Left lung (tissue), 10 donors: ENCODE data around the gene MACROD2. TPM values are rescaled to one million over a fixed set of nuclear protein-coding genes. Genes with fewer than 3 reads are reported as not detected.
"Not testable (repeated sequence)": the region's sequence is repeated elsewhere in the genome, so short reads cannot be mapped to it uniquely, and the experiment has no call there.

Experiments used
- ATAC-seq: fragments of 200-7000 bp; cut with Tn5 transposase; one replicate; pipeline ENCODE4 v1.9.1; 2020; ENCODE audit warnings: moderate library complexity
- DNase-seq, 4 donors: peaks; one replicate each; pipeline ENCODE4 v3.0.0-alpha.2; 2013 to 2020
- H3K27ac ChIP-seq, 2 donors: fragments of 200-600 bp; sonication (generic) in 1 of 2; one replicate each; pipeline versions ENCODE4 v1.5.0 to v1.8.0; 2020 to 2021
- H3K27me3 ChIP-seq, 2 donors: fragments of 200-600 bp; sonication (generic) in 1 of 2; one replicate each; pipeline versions ENCODE4 v1.5.0 to v1.8.0; 2020 to 2021
- H3K36me3 ChIP-seq, 2 donors: fragments of 200-600 bp; sonication (generic) in 1 of 2; one replicate each; pipeline versions ENCODE4 v1.5.0 to v1.8.0; 2020 to 2021
- H3K4me1 ChIP-seq, 2 donors: fragments of 200-600 bp; one replicate each; pipeline ENCODE4 v1.8.0; 2021
- H3K4me3 ChIP-seq, 2 donors: fragments of 200-600 bp; sonication (generic) in 1 of 2; one replicate each; pipeline versions ENCODE4 v1.5.0 to v1.8.0; 2020 to 2021; ENCODE audit warnings: mild to moderate bottlenecking in 1 of 2
- H3K9me3 ChIP-seq, 2 donors: fragments of 200-600 bp; sonication (generic) in 1 of 2; one replicate each; pipeline versions ENCODE4 v1.5.0 to v1.8.0; 2020 to 2021
- CTCF ChIP-seq, 2 donors: fragments of 200-600 bp; sonication (generic) in 1 of 2; IDR thresholded peaks; one replicate each; pipeline versions ENCODE4 v1.5.0 to v1.8.0; 2021; ENCODE audit warnings: antibody characterized with exemption in 2 of 2
- intact Hi-C, 2 donors: fragments of 100-400 bp; cut with DNase I; formaldehyde crosslinking; loops; one replicate each; pipeline versions ENCODE4 v1.11.2 to v1.14.2; 2022
- polyA plus RNA-seq, 6 donors: library from polyadenylated mRNA; unstranded; fragments of 120-200 nt; gene quantifications; one replicate each; pipeline ENCODE4 v1.2.1, GENCODE V29; 2013; ENCODE audit not compliant: insufficient read length in 6 of 6
- total RNA-seq, 2 donors: library from RNA; stranded (reverse); fragmentation: NEBNext Ultra II Directional; extraction: Animal tissue kit (Norgen Biotek cat#: 25700); gene quantifications; one replicate each; pipeline ENCODE4 v1.2.1, GENCODE V29; 2021
- donor health status: DM: no; HTN: yes; CAD: no.
- donor health status: DM: no; HTN: no; CAD: no.

The MACROD2 gene
- total and polyA plus RNA-seq, 8 donors: 6.1 to 23.6 (median 8.9) TPM

GRCh38 chr20:14979453-14979986 lies 984.2 kb downstream of the MACROD2 start:
- no peak for DNase-seq
- H3K4me1 ChIP-seq: no peaks in the 10 kb centered on the region
- intact Hi-C loops: no loop called here
- no peak for TF ChIP-seq CTCF (IDR thresholded peaks at IDR 0.05)
- H3K9me3 ChIP-seq: peaks cover 0 to 33% of the 10 kb centered on the region in 2 donors
- H3K36me3 ChIP-seq: no peaks in the 10 kb centered on the region
- H3K27me3 ChIP-seq: no peaks in the 10 kb centered on the region
- no peak for ATAC-seq
- no peak overlapping the region for H3K27ac ChIP-seq
- H3K4me3 ChIP-seq: no peak overlapping the region

GRCh38 chr20:14981486-14981885 lies 986.2 kb downstream of the MACROD2 start:
- peaks cover 0 to 30% of the 10 kb centered on the region in 2 donors for H3K9me3 ChIP-seq
- not testable (repeated sequence) for ATAC-seq, H3K27ac ChIP-seq

GRCh38 chr20:14982324-14982723 lies 987.0 kb downstream of the MACROD2 start:
- H3K27ac ChIP-seq, H3K27me3 ChIP-seq, H3K4me3 ChIP-seq, ATAC-seq, H3K36me3 ChIP-seq, DNase-seq, H3K4me1 ChIP-seq, intact Hi-C loops: not testable (repeated sequence)
- peaks cover 0 to 30% of the 10 kb centered on the region in 2 donors for H3K9me3 ChIP-seq

More at GRCh38 chr20:14981486-14981885, 986.2 kb downstream of the MACROD2 start:
- intact Hi-C loops, H3K27me3 ChIP-seq, H3K36me3 ChIP-seq, H3K4me3 ChIP-seq, DNase-seq, H3K4me1 ChIP-seq: not testable (repeated sequence)

GRCh38 chr20:14984305-14984704 lies 989.0 kb downstream of the MACROD2 start:
- Histone ChIP-seq H3K36me3 (no peaks in the 10 kb centered on the region), H3K27ac (peak overlapping the region; percentile 56 to 64), H3K27me3 (no peaks in the 10 kb centered on the region), H3K4me1 (peaks cover 0 to 5% of the 10 kb centered on the region in 2 donors), H3K9me3 (peaks cover 0 to 30% of the 10 kb centered on the region in 2 donors), H3K4me3 (no peak overlapping the region)
- DNase-seq (no peak), ATAC-seq (no peak)
- intact Hi-C loops: no loop called here
- TF ChIP-seq CTCF (IDR thresholded peaks at IDR 0.05): no peak

GRCh38 chr20:14984768-14985622 lies 989.7 kb downstream of the MACROD2 start:
- no peaks in the 10 kb centered on the region for H3K27me3 ChIP-seq
- TF ChIP-seq CTCF (IDR thresholded peaks at IDR 0.05): no peak
- peaks cover 0 to 30% of the 10 kb centered on the region in 2 donors for H3K9me3 ChIP-seq
- DNase-seq (peak in 1 of 4 donors; percentile 35), ATAC-seq (peak; percentile 71)
- H3K4me1 ChIP-seq: peaks cover 0 to 5% of the 10 kb centered on the region in 2 donors
- intact Hi-C loops: no loop called here
- peak overlapping the region; percentile 56 to 64 for H3K27ac ChIP-seq
- no peaks in the 10 kb centered on the region for H3K36me3 ChIP-seq
- H3K4me3 ChIP-seq: no peak overlapping the region

- DNase-seq (peak in 3 of 4 donors; percentile 43 to 83 (median 78)), ATAC-seq (peak; percentile 73)
- Histone ChIP-seq H3K9me3 (peaks cover 0 to 28% of the 10 kb centered on the region in 2 donors), H3K27ac (peak overlapping the region; percentile 65 to 74), H3K4me3 (no peak overlapping the region), H3K27me3 (no peaks in the 10 kb centered on the region), H3K36me3 (no peaks in the 10 kb centered on the region), H3K4me1 (peaks cover 0 to 5% of the 10 kb centered on the region in 2 donors)
- intact Hi-C loops: no loop called here
- no peak for TF ChIP-seq CTCF (IDR thresholded peaks at IDR 0.05)
Measured at GRCh38 chr20:14986026-14986655, 990.8 kb downstream of the MACROD2 start.
